DMS79 treated with DMSO at 0.1 percent for 48 hours (cell line): Measurements from ENCODE around the gene SCUBE2.
A peak's percentile ranks its signal among the peaks of the same experiment; 100 is the strongest.
"Not testable (repeated sequence)": the region's sequence is repeated elsewhere in the genome, so short reads cannot be mapped to it uniquely, and the experiment has no call there.

ENCODE experiments used
- DNase-seq: peaks from one replicate; lab custom pipeline; 2025; lab: John Stamatoyannopoulos, UW

The SCUBE2 gene

DNA sequence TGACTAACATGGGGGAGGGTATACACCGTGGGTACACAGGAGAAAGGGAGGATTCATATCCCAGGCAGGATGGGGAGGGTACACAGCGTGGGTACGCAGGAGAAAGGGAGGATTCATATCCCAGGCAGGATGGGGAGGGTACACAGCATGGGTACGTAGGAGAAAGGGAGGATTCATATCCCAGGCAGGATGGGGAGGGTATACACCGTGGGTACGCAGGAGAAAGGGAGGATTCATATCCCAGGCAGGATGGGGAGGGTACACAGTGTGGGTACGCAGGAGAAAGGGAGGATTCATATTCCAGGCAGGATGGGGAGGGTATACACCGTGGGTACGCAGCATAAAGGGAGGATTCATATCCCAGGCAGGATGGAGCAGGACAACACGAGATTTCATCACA lies 51.0 kb downstream of the SCUBE2 start:
- DNase-seq: no peak

DNA sequence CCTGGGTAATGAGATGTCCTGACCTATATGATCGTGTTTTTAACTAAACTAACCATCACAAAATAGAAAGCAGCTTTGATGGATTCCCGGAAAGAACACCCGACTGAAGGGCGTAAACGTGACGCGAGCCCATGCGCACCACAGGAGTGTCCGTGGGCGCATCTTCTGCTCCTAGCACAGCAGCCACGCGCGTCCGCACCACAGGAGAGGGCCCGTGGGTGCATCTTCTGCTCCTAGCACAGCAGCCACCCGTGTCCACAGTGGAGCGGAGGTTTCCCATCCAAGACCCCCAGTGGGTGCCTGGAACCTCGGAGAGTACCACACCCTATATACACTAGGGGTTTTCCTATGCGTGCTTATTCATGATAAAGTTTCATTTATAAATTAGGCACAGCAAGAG lies 51.5 kb downstream of the SCUBE2 start:
- no peak for DNase-seq

DNA sequence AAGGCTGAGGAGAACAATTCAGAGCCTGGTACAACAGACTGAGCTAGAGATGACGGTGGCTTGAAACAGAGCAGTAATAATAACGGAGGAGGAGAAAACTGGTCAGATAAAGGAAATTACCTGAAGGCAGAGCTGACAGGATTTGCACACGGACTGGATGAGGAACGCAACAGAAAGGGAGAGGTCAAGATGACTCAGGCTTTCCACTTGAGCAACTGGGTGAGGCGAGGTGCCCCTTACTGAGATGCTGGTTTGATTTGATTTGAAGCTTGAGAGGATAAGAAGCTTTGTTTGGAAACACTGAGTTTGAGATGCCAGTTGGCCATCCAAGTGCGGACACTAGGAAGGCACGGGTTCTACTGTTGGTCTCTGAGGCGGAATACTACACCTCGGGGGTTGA lies 52.2 kb downstream of the SCUBE2 start:
- no peak for DNase-seq

DNA sequence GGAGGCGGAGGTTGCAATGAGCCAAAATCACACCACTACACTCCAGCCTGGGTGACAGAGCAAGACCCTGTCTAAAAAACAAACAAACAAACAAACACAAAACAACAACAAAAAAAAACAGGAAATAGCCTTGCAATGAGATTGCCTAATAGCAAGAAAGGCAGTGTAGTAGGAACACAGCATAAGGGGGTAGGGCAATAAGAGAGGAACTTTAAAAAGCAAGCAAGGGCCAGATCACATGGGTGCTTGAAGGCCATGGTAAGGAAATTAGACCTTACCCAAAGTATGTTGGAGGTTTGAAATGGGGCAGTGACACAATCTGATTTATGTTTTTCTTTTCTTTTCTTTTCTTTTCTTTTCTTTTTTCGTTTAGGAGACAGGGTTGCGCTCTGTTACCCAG lies 52.9 kb downstream of the SCUBE2 start:
- no peak for DNase-seq

DNA sequence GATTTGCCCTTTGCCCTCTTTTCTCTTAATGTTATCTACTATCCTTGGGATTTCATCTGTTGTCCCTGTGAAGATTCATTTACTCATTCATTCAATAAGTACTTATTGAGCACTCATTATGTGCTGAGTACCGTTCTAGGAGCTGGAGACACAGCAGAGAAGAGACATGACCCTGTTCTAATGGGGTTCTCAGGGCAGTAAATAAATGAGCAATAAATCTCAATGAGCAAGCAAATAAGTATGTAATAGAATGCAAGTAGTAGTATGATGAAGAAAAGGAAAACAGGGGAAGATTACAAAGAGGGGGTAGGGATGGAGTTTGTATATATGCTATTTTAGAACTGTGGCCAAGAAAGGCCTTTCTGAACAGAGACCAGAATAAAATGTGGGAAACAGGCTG lies 53.4 kb downstream of the SCUBE2 start:
- no peak for DNase-seq

DNA sequence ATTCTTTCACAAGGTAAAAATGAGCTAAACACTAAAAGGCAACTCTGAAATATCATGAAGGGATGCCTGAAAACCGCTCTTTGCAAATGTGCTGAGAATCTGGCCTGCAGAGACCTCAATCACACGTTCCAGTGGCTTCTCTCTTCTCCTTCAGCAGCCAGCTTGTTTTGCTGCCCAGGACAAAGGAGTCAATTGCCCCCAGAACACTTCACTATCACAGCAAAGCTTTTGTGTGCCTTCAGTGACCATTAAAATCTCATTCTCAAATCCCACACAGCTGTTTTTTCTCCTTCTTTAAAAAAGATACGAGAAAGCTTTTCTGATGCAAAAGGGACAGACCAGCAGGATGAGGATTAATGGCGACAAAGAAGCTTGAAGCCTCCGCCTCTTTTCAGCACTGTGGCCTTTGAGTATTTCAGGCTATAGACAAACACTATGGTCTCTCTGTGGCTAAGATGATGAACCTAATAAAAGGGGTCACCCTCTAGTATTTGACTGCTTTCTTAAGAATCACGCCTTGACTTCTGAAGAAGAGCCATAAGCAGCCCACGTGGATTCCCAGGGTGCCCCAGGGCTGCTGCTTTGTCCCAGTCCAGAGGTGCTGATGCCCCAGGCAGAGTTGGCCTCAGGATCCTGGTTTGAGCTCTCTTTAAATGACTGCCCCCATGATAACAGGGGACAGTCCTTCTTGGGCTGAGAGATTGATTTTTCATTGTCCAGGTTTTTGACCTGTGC lies 54.2 kb downstream of the SCUBE2 start:
- DNase-seq: no peak

DNA sequence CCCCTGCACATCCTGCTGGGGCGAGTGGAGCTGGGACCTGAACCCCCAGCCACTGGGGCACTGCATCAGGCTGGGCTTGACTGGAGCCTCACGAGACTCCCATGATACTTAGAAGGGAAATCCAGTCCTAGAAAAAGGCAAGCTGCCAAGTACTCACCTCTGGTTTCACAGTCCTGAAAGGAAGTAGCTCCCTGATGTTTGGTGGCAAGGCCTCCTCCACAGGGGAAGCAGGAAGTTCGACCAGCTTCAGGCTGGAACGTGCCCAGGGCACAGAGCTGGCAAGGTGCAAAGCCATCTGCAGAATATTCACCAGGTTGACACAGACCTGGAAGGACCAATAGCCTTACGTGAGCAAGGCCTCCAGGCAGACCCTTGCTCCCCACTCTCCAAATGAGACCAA lies 60.8 kb downstream of the SCUBE2 start:
- no peak for DNase-seq

DNA sequence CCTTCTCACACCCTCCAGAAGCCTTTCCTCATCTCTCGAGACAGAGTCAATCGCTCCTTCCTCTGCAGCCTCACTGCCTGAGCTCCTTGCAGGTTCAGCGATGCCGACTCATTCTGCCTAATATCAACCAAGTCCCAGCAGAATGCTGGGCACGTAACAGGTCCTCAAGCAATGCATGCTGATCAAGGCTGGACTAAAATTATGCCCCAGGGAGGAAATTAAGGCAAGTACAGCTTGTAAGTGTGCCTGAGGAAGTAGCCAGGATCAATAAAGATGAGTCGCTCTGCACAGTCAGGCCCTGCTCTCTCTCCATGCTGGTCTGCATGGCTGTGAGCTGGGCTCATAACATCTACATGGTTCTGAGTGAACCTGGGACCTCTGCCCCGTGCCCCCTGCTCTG lies 62.0 kb downstream of the SCUBE2 start:
- no peak for DNase-seq

DNA sequence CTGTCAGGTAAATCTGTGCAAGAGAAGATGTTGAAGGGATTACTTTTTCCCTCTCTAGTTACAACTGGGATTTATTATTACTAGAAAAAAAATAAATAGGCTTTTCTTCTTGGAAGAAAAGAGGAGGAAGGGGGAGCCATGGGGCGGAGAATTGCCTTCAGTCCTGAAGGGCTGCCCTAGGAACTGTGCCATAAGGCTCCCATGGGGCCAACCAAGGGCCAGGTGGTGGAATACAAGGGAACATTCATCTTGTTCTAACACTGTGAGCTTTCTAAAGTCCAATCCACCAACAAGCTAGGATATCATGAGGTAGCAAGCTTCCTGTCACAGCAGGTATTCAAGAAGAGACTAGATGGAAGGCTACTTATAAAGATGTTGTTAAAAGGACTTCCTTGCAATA lies 62.8 kb downstream of the SCUBE2 start:
- DNase-seq: peak; percentile 13

DNA sequence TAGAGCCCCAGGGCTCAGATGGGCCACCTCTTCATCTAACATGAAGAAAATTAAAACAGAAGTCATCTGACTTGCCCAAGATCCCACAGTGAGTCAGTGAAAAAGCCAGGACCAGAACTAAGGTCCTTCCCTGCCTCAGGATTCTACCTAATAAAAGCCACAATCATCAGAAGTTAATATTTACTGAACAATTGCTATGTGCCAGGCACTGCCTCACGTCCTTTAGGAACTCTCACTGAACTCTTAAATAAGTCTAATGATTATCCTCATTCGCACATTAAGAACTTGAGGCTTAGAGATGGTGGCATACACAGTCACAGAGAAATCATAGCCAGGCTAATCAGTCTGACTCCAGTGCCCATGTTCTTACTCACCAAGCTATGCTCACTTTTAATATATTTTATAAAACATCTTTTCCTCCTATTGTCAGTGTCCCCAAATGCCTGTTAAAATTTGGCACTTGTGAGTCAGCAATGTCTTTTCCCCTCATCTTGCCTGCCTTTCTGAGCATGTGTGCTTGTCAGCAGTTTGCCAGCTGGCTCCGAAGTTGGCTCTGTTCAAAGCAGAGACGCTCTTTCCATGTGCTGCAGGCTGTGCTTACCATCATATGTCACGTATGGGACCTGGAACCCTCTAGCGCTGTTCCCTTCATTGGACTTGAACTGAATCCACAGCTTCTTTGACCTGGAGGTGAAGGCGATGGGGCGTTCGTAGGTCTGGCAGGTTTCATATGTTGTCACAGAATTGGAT lies 66.1 kb downstream of the SCUBE2 start:
- DNase-seq: no peak

DNA sequence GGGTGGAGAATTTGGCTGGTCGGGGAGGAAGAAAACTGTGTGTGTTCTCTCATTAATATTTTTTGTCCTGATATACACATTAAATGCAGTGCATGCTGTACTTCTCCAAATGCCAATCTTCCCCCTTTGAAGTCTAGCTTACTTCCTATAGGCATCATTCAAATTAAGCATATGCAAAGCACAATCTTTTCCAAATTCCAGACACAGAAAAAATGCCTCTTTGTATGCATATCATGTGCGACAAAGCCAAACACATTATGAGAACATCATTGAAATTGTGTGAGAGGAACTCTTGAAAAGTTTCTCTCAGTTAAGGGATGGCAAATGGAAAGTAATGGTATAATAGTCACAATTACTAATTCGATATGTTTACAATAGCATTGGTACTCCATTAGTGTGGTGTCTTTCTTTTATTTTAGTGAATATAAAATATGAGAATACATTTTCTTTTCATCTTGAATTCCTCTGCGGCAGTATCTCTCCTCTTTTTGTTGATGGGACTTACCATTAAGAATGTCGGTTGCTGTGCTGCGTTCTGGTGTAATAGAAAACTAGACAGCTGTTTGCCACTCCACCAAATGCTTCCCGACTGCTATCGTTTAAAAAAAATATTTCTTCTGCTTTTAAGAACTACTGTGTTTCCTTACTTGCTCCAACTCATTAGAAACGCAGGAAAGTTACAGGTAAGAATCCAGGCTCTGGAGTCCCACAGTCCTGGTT lies 68.3 kb downstream of the SCUBE2 start:
- no peak for DNase-seq

DNA sequence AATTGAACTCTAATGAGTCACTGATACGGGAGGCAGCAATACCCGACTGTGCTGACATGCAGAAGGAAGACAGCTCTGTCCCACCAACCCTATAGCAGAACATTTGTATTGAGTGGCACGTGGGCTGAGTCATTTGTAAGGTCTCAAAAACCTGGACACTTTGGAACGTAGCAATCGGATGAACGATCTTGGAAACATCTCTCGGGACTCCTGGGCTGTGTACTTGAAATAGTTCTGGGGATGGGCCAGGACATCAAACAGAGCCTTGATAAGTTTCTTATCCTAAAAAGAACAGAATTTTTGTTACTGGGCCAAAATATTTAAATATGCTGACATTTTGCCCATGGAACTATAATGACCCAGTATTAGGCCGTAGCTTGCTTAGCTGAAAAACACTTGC lies 70.5 kb downstream of the SCUBE2 start:
- no peak for DNase-seq

DNA sequence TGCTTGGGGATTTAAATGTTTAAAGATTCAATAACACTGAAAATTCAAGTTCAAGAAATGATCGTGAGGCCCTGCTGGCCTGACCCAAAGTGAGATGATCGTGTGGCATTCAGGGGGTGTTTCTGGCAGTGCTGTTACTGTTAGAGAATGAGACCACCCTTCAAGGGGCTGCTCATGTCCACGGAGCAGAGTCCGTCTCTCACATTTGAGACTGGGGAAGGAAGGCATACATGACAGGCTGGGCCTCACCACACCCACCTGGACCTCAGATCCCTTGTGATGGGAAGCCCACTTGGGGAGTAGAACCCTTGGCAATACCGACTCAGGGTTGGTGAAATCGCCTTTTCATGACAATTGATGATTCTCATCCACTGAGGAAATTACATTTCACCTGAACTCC lies 71.5 kb downstream of the SCUBE2 start:
- DNase-seq: no peak

DNA sequence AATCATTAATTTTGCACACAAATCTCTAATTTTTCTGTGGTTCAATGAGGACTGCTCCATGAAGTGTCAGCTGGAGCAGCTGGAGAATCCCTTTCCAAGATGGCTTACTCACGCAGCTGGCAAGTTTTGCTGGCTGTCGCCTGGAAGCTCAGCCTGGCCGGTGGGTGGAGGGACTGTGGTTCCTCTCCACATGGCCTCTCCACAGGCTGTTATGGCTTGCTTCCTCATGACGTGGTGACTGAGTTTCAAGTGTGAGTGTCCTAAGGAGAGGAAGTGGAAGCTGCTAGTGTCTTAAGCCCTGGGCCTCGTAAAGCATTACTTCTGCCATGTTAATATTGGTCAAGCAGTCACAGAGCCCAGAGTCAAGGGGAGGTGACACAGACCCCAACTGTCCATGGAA lies 73.6 kb downstream of the SCUBE2 start:
- no peak for DNase-seq

DNA sequence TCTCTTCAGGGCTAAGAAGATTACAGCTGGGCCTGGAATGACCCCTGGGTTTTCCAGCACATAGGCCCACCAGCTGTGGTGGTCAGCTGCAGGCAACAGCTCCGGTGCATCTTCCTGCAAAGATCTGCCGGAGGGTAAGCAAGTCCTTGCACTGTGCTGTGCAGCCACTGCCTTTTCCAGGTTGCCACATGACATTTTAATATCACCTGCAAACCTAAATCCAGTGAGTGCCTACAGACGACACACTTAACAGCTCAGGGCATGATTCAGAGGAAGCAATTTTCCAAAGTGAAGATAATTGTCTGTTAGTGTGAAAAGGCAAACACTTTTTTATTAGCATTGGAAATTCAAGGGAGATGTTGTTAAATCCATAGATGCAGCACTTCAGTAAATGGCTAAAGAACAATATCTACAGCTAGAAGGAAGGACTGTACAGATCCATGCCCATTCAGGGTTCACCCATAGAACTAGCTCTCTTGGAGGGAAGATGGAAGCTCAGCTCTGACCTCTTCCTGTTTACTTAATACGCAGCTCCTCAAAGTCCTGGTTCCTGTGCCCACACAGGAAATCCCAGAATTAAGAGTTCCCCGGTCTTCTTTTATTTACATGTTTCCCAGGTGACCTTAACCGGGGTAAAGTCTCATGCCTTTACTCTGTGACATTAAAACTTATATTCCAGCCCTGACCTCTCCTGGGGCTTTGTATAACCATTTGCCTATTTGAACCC lies 74.3 kb downstream of the SCUBE2 start:
- DNase-seq: no peak

DNA sequence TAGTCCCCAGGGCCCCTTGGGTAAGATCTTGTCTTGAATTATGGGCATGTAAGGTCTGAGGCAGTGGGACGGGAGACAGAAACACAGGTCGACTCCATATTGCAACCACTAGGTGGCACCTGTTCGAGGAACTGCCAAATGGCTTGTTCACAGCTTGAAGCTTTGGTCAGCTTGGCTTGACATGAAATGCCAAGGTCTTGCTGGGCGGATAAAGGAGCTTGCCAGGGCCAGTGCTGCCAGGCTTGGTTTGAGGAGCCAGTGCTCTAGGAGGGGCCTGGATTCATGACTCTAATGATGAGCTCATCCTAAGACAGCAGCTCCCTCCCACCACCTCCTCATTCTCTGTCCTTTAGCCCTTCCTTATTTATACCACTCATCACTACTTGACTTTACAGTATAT lies 75.7 kb downstream of the SCUBE2 start:
- DNase-seq: peak; percentile 65

DNA sequence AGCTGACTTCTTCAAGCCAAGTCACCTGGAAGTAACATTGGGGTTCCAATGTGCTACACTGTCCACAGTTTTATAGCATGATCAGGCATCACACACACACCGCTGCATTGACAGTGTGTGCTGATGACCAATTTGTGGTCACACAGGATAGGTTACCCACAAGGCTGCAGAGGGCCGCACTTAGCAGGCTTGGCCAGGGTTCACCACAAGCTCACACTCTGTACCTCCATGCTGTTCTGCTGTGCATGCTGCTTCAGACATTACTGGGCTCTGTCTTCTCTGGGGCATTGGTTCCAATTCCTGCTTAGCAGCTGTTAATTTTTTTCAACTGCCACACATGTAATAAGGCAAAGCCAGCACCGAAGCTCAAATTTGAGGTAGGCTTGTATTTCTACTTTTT lies 76.6 kb downstream of the SCUBE2 start:
- no peak for DNase-seq

DNA sequence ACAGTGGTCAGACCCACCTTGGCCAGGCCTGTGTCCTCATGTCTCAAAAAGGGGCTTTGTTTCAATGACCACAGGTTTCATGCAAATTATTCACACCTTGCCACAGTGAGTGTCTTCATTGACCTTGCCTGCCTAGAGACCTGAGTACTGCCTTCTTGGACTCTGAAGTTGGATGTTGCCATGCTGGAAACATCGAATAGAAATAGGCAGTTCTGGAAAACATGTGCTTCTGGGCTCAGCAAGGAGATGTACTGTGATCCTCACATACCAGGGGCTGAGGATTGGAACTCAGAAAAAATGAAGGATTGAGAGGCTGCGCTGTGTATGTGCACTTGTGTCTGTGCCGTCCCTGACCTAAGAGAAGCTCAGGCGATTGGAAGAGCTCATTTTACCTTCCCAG lies 78.0 kb downstream of the SCUBE2 start:
- DNase-seq: no peak

DNA sequence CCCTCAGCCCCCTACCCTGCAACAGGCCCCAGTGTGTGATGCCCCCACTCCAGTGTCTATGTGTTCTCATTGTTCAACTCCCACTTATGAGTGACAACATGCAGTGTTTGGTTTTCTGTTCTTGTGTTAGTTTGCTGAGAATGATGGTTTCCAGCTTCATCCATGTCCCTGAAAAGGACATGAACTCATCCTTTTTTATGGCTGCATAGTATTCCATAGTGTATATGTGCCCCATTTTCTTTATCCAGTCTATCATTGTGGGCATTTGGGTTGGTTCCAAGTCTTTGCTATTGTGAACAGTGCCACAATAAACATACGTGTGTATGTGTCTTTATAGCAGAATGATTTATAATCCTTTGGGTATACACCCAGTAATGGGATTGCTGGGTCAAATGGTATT lies 81.9 kb downstream of the SCUBE2 start:
- not testable (repeated sequence) for DNase-seq

DNA sequence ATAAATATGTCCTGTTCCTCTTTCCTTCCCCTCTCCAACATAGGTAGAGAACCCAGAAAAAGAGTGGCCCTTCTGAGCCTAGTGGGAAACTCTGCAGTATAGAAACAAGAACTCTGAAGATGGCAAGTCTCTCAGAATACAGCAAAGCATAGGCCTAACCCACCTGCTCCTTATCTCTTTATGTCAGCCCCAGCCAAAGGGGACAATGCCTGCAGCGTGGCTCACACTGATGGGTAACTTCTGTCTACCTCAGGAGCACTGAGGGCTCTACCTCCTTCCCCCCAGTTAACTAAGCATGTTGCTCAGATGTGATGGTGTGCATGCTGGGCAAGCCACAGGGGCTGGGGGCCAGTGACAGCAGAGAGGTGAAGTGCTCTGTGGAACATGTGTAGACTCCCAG lies 82.7 kb downstream of the SCUBE2 start:
- DNase-seq: no peak

DNA sequence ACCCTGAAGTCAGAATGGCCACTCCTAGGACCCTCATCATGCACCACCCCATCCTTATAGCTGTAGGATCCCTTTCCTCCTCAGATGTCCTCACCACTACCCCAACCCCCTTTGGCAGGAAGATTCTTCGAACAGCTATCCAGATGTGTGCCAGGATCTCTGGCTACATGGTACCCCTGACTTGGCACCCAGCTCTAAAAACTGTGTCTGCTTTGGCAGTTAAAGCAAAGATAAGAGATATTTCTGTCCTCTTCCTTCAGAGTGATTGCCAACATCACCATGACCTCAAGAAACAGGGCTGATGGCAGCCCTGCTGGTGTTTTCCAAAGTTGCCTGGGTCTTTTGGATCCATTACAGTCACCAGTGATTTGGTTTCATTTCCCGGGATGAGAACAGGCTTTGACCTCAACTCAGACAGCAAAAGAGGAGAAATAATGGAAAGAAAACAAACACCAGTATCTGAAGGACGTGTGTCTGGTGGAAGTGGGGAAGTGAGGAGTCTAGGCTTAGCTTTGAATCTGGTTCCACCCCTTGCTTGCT lies 83.3 kb downstream of the SCUBE2 start:
- DNase-seq: no peak

DNA sequence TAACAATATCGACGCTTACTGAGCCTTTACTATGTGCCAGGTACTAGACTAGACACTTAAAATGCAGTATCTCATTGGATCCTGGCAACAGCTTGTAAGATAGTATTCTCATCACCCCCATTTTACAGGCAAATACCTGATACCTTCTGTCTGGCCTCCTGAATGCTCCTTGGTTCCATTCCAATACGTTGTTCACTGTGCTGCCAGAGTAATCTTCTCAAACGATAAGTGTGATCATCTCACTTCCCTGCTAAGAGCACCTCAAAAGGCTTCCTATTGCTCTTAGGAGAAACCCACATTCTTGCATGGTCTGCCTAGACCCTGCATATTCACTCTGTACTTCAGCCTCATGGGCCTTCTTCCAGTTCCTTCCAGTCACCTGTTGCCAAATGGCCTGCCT lies 86.3 kb downstream of the SCUBE2 start:
- DNase-seq: no peak
